Stimulated activated CD4-positive, alpha-beta T cell treated with anti-CD3 and anti-CD28 coated beads, Interleukin-2, amount 100 ng/mL, for 48 hours (primary cell): Measurements from ENCODE around the gene DPYD.

Experiments used
- DNase-seq, 2 donors: peaks; one replicate each; pipeline ENCODE4 v3.0.0-alpha.2; 2020

DPYD gene

DNA sequence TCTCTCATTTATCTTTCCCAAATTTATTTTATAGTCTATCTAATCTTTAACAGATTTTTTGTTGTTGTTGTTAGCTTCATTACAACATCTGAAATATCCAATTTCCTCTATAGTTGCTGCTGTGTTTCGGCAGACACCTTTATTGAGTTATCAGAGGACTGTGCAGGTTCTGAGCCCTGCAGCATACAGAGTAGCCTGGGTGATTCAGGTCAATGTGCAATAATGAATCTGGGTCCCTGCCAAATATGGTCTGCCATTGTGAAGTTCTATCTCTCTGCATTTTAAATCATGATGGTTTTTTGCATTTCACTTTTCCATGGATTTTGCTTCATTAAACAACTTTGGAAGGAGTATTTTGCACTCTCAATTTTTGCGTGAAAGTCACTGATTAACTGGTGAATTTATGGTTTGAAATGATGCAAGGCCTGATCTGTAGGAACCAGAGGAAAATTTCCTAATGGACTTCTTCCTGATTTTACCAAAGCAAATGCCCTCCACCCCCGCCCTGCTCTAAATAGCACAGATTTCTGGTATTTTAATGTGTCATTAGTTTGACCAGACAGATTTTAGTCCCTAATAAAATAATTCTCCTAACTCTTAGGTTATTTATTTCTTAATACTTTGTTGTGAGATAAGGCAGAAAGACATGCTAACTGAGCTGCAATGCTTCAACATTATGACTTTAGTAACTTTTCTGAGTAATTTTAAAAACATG, 797.0 kb downstream of the DPYD start:
- DNase-seq: no peak

DNA sequence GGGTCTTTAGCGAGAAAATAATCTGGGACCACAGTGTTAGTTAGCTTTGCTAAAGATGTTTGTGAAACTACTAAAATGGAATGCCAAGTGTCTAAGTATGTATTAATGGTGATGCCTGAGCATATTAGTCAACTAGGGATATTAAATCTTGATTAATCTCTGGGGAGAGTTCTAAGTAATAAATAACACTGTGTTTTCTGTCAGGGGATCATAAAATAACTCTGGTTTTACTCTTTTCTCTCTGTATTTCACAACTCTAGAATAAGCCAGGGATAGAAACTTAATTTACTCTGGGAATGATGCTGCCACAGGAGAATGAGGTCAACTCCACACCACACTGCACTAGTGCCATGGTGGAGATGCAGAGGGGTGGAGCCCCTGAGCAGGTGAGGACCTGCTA, 800.0 kb downstream of the DPYD start:
- DNase-seq: no peak

DNA sequence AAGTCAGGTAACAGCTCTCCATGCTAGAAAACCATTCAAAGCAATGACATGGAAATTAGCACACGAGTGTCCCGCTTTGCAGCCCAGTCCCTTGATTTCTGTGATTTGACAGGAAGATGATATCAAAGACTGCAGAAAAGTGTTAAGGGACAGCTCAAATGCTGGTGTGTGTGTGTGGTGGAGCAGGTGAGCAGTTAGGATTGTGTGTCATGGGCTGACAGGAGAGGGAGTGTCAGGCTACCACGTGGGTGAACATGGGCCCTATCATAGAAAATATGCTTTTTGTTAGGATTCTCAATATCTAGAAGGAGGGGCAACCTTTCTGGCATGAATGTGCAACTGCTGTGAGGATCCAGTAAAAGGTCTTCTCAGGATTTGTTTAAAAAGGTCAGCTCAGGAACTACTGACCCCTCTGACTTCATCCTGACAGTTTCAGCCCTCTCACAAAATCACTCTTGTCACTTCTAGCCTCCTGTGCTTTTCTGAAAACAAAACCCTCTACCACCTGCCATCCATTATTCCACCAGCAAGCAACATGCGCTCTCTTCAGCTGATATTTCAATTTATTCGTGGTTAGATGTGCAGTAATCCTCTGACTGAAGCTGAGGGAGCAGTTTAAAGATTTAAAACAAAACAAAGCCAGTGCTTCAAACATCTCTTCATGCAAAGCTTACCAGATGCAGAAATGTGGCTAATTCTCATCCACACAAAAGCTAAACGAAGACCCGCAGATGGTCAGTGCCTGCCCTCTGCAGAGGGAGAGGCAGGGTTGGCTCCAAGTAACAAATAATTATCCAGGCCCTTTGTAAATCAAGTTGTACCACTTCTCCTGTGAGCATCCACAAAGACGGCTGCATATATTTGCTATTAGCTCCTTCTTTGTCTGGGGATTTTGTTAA, 801.3 kb downstream of the DPYD start:
- DNase-seq: no peak

DNA sequence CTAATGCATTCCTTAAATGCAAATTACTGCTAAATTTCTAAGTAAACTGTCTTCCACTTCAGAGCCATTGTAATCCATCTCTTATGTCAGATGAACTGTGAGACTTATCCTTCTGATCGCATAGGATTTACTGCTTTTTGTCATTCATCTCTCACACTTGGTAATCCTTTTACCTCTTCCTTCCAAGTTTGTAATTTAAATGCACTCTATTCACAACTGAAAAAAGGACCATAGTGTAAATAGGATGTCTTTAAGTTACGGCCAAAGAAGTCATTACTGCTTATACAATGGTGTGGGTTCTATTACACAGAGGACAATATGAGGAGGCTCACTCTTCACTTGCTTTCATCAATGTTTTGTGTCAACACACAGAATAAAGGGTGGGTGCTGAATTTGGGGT, 806.0 kb downstream of the DPYD start:
- no peak for DNase-seq

DNA sequence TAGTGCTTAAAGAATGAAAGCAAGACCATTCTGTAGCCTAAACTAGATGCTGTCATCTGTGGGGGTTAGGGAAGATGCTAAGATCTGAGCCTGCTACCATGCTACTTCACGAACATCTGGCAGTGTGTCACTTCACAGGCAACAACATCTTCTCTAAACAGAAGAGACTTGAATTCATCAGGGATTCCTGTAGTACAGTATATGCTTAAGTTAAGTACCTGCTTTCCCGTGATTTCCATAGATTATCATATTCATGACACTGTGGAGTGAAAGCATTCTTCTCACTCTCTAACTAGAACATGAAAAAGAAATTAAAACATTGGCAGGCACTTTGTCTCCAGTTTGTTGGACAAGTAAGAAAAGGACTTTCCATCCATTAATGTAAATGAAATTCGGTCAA, 808.4 kb downstream of the DPYD start:
- no peak for DNase-seq

DNA sequence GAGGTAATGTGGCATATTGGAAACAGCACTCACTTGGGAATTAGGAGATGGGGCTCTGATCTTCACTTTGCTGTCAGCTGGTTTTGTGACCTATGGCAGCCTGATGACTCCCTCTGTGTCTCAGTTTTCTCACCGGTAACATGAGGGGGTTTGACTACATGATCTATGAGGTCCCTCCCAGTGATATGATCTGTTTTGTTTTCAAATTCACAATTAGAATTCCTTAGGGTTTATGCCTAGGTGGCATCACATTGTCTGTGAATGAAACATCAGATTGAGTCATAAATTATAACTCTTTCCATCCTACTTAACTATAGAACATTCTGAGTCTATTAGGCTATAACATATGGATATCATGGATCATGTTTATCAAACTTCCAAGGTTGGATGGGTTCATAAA, 812.7 kb downstream of the DPYD start:
- DNase-seq: no peak

DNA sequence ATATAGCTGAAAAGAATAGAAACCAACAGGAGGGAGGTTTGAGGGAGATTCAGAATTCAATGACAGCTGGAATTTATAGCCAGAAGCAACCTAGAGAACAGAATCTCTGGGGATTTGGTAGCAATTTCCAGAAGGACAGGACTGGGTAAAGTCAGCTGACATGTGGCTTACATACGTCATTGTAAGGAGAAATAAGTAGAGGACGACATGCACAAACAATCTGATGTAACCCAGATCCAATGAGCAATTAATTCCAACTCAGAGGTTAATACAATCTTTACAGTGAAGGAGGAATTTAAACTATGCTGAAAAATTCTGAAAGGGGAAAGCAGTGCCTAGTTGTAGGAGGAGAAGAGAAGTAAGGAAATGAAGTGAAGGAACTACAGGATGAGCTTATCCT, 815.3 kb downstream of the DPYD start:
- no peak for DNase-seq

DNA sequence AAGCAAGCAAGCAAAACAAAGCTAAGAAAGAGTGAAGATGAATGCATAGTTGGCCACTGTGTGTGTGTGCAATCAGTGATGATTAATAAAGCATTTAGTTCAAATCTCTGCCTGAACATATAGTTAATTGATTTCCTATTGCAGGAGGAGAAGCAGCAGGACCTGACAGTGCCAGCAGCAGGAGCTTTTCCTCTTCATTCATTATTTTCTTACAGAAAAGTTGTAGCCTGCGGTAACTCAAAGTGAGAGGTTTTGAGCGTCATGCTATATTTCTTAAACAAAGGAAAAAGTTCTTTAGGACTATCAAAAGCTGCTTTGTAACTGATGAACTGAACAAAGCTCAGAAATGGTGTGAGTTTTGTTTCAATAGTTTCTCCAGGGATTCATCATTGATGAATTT, 819.3 kb downstream of the DPYD start:
- DNase-seq: no peak

DNA sequence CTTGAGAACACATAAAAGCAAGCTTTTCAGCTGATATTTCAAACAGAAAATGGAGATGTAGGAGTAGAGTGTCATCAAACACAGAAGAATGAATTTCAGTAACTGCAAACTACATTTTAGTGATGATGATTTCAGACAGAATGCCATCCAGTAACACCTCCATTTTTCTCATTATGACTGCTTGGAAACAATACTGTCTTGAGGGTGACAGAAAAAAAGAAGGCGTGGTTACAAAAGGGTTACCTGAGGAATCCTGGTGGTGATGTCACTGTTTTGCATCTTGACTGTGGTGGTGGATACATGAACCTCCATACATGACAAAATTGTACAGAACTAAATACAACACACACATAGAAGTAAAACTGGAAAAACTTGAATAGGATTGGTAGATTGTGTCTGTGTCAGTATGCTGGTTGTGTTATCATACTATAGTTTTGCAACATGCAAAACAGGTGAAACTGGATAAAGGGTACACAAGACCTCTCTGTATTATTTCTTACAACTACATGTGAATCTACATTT, 823.4 kb downstream of the DPYD start:
- DNase-seq: no peak

DNA sequence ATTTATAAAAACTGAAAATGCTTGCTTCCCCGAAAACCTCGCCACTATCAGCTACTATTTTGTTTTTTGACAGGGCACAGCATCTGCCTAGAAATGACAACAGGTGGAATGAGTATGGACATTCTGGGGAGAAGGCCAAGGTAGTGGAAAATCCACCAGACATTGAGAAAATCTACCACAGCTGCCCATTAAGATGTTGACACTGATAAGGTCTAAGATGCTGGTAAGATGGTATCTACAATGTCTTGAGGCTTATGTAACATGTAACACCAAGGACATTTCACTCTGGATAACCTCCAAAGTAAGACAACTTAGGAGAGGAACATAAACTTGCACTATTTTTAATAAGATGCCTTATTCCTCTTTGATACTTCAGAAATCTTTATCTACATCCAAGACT, 825.1 kb downstream of the DPYD start:
- DNase-seq: no peak

DNA sequence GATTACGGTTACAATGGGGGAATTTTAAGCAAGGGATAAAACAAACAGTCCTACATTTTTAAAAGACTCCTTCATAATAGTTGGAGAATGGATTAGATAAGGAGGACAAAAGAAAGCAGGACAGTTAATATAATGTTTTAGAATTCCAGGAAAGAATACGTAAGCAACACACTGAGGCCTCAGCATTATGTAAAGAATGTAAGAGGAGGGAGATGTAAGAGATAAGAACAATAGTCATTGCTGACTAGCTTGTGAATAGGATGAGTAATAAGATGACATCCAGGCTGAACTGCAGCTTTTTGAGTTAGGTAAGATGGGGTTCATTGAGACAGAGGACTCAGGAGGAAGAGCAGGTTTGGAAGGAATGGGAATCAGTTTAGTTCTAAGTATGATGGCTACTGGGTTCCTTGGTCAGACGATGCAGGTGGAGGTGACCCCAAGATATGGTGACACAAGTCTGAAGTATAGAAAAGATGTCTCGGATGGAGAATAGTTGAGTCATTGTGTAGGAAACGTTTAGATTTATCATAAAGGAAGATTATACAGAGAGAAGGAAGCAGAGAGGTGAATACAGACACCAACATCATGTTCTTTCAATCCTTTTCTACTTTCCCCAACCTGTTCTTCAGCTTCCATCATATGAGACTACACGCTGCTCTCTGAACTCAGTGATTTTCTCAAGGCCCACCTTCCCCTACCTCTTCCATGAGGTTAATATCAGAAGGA, 826.4 kb downstream of the DPYD start:
- no peak for DNase-seq

DNA sequence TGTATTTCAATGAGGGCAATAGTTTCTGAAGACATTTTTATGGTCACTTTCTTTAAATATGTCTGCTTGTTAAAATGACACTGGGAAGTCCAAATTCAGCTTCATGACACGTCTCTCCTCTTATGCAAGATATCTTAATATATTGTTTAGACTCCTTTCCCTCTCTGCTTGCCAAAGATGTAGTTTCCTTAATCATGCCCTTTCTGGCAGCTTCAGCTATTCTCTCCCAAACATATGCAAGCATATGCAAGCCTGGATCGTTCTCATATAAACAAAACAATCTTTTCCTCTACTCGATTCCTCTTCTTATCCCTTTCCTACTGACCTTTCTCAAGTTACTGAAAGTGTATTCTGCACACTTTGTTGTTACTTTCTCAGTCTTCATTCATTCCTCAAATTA, 827.1 kb downstream of the DPYD start:
- DNase-seq: no peak

DNA sequence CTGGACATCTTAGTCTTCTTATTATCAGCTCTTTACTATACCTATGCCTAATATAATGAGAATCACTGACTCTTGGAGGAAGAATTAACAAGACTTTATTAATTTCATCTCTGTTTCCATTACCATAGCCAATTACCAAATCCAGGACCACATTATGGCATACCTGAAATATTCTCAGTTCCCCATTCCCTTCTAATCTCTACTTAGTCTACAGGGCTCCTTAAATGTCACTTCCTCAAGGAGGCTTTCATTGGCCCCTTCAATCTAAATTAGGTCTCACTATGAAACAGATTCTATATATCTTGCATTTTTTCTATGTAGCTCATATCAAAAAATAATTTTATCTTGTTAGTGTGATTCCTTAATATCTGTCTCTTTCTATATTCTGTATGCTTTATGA, 828.0 kb downstream of the DPYD start:
- DNase-seq: no peak

DNA sequence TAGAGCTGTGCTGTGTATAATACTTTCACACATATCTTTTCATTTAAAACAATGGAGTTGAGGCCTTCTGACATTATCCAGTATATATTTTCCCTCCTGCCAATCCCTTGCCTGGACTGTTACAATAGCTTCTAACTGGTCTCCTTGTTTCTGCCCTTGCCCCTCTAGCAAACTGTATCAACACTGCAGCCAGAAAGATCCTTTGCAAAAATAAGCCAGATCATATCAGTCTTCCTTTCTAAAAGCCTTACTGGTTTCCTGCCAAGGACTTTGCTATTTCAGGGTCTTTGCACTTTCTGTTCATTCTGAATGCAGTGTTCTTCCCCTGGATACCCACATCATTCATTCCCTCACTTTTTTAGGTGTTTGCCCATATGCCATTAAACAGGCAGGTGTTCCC, 829.2 kb downstream of the DPYD start:
- no peak for DNase-seq

DNA sequence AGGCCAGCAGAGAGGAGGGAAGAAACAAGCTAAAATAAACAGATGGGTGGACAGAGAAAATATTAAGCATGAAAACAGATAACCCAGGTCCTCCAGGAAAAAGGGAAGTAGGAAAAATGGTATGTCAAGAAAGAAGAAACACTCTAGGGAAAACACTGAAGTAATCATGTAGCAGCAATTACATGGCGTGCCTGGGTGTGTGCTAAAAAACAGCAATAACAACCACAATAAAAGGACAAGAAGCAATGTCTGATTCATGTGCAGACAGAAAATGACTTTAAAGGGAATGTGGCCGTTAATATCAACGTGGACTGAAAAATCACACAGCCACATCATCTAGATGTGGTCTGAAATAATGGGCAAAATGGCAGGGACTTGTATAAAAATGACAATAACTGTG, 829.6 kb downstream of the DPYD start:
- DNase-seq: no peak

DNA sequence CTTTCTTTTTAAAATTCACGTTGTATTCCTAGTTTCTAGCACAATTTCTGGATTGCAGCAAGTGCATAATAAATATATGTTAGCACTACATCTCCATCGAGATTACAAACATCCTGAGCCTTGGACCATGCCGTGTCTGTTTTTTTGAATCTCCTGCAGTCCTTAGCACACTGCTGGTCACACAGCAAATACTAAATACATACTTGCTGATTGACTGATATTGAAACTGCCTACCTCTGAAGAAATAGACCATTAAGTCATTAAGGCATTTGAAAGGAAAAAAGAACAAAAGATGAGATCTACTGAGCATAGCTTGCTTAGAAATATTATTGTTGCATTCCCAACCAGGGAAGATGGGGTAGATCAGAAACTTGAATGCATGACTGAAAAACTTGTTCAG, 830.1 kb downstream of the DPYD start:
- no peak for DNase-seq

DNA sequence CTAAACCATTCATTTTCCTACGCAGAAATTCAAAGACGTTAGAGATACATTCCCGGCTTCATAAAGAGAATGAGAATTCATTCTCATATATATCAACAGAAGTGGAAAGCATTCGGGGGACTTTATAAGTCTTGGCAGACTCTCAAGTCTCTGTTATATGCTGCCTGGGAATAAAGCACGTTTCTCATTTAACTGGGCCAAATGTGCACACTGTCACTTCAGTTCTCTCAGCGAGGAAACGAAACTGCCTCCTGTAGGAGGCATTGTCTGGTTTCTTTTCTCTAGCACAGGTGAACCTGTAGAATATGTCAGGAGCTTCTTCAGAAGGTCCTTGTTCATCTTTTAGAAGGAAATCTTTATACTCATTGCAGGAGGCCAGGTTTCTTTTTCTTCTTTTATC, 831.7 kb downstream of the DPYD start:
- DNase-seq: no peak

DNA sequence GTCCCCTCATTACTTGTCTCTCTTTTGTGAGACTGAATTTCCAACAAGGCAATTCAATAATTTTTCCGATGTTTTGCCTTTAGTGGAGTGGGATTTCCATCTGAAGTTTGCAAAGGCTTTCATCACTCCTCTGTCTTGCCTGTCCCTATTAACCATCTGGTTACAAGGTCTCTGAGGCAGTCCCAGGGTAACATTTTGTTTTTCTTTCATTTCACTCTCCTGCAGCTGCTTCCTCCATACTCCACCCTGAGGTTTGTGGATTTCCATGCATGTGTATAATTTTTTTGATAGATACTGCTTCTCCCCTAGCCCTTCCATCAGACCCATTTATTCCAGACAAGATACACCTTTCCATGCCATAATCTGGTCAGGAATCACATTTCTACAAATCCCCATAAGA, 832.4 kb downstream of the DPYD start:
- no peak for DNase-seq

DNA sequence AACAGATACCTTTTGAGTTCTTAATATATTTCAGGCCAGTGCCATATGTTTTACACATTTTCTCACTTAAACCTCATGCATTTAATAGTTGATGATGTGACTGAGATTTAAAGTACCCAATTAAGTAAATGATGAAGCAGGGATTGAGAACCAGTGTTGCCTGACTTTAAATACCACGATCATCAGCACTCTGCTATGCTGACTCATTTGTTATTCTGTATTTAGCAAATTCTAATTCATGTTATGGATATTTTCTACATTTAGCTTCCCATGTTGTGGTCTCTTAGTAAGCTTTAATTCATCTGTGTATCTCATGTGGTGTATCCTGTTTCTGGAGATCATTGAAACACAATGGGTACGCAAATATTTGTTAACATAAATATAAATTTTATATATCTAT, 836.3 kb downstream of the DPYD start:
- DNase-seq: no peak

DNA sequence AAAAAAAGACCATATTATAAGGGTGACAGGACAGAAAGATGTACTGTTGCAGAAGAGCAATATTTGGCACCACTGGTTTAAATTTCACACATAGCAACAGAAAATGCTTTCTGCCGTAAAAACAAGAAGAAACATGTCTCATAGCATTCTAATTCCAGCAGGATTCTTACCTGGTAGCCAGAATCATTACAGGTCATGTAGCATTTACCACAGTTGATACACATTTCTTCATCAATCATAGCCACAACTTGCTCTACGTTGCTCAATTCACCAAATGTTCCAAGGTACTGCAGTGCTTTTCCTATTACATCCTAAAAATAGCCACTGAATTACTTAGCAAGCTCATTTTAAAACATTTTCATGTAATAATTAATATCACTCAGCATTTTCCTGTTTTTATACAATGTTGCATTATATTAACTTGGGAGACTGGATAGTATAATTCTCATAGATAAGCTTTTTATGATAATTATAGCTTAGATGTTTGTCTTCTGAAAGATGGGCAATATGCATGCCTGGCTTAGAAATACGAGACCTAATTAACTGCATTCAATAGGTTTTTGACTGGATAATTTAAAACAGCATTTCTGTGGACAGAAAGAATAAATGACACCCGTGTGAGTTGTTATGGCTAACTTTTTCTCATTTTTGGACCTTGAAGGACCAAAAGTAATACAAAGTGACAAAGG, 838.5 kb downstream of the DPYD start:
- no peak for DNase-seq

DNA sequence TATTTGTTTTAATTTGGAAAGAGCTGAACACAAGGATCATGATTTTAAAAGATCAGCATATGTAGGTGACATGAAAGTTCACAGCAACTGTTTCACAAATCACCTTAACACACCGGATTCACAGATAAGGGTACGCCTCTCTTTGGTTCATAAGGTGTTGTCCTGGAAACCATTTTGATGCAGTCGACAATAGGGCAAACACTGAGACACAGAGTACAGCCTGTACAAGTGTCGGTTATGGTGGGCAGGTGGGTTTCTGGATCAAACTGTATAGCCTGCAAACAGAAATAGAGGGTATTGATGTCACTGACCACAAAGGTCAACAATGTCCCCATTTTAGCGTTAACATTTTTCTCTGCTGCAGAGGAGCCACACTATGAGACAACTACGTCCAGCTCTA, 842.0 kb downstream of the DPYD start:
- DNase-seq: no peak

DNA sequence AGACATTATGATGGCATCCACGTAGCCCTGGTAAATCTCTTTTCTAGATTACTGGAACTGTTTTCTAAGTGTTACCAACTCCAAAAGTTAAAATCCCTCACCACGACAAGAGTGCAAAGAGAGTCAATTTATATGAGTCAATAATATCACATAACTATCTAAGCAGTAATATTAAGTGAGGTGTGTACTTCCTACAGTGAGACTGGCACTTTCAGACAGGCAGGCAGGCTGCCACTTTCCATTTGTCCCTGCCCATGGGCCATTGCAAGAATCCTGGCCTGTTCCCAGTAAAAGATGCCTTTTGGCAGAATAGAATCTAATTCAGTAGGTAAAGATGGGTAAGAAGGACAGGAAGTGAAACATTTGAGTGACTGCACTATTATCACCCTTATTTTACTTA, 843.6 kb downstream of the DPYD start:
- no peak for DNase-seq

DNA sequence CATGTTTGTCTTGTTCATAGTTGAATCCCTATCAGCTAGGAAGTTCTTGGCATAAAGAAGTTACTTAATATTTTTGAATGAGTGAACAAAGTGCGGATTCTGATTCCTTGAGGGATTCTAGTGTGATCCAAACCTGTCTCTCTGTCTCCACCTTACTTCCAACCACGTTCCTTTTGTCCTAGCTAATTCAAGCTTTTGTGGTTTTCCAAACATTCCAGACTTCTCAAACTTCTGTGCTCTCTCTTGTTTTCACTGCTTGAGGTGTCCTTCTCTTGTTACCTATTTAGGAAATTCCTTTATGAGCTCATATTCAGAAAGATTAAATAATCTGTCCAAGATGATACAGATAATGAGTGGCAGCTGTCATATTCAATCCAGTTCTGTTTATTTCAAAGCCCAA, 846.1 kb downstream of the DPYD start:
- no peak for DNase-seq
